DMS153 treated with DMSO at 0.1 percent for 48 hours (cell line): ENCODE measurements around the gene SH3BP4.
A peak's percentile ranks its signal among the peaks of the same experiment; 100 is the strongest.

Experiments
- DNase-seq: peaks from one replicate; lab custom pipeline; 2025; ENCODE audit not compliant: unreplicated experiment; lab: John Stamatoyannopoulos, UW

Gene SH3BP4

DNA sequence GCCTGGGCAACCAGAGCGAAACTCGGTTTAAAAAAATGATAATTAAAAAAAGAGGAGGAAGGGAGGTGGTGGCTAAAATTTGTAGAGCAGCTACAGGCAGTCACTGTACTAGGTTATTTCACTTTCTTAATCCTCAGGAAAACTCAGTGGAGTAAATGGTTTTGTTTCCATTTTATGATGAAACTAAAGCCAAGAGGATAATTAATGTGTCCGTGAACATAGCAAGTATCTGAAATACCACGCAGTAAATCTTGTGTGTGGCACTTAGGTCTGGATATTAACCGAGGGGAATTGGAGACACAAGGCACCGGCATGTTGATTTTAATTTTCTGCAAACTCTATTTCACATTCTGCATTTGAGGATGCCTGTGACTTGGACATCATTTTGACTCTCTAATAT, 14.5 kb downstream of the SH3BP4 start:
- no peak for DNase-seq

DNA sequence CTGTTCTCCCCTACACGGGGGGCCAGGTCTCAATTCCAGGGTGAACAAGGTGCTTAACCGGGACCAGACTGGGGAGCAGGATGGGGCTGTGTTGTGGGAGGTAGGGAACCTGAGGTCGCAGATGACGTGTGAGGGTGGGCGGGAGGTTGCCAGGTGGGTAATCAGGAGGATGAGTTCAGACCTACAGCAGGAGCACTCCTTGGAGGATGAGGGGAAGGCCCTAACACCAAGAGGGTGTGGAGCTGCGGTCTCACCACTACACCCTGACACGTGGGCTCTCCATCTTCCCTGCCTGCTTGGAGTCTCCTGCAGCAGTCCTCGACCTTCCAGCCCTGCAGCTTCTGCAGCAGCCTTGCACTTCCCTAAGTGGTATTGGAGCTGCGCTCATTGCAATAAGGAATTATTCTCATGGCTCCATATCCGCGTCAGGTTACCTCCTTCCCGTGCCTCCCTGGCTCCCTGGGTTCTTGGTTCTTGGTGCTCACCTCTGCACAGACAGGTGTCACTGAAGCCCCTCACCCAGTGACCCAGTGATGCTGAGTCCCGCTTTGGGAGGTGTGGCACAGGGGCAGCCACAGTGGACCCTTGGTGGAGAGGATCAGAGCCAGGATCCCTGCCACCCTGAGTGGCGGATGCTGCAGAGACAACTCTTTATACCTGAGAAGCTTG, 15.5 kb downstream of the SH3BP4 start:
- no peak for DNase-seq

DNA sequence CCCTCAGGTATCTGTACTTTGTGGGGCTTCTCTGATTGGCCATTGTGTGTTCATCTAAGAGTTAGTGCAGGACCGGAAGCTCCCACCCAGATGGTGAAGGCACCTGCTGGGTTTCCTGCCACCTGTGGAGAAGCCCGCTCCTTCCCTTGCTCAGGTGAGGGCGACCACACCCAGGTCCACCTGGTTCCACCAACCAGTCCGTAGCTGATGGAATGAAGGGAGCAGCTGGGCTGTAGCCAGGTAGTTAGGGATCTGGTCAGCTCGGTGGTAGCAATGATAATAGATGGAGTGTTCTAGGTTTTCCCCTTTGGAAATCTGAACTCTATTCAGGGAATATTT, 16.0 kb downstream of the SH3BP4 start:
- DNase-seq = no peak

DNA sequence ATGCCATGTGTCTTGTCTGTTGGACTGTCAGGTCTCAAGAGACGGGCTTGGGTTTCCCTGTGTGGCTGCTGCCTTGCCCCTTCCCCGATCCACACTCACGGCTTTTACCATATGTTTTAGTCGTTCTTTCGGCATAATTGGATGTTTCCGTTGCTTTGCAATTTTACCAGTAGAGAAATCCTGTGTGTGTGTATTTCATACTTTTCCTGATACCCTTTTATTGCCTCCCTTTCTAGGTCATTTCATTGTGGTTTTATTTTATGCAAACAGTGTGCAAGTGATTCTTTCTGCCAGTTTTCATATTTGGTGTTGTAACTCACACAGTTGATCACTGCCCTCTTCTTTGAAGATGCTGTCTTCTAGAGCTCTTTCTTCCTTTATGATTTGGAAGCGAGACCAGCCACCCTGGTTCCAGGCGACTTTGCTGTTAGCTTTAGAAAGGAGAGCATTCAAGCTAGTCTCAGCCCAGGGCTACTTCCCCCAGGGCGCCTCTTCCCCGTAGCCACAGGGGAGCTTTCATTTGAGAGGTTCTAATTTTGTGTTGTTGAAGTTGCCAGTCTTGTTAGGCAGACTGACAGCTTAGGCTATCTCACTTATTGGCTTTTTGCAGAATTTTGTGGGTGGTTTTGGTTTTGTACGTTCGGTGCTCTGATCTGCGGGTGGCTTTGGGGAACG, 17.0 kb downstream of the SH3BP4 start:
- DNase-seq = no peak

DNA sequence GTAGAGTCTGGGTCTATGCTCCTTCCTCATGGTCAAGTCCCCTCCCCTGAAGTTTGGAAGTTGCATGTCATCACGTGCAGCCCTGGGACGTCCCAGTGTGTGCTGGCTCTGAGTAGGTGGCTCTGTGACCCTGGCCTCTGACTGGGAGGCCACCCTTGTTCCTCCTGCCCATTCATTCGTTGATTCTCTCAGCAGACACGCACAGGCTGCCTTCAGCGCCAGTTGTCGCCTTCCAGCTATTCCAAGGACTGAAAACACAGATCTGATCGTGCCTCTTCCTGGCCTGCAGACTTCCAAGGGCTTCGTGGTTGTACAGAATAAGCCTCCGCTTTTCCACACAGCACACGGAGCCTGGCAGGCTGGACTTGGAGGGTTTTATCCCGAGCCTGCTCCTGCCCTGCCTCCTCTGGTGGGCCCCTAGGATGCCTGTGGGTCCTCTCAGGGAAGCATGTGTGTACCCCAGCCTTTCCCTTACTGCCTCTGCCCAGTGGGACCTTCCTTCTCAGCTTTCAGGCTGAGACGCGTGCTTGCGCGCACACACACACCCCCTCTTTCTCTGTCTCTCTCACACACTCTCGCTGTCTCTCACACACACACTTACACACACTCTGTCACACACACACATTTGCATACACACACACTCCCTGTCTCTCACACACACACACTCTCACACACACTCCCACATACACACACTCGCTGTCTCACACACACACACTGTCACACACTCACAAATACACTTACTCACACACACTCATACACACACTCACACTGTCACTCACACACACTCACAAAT, 17.7 kb downstream of the SH3BP4 start:
- no peak for DNase-seq

DNA sequence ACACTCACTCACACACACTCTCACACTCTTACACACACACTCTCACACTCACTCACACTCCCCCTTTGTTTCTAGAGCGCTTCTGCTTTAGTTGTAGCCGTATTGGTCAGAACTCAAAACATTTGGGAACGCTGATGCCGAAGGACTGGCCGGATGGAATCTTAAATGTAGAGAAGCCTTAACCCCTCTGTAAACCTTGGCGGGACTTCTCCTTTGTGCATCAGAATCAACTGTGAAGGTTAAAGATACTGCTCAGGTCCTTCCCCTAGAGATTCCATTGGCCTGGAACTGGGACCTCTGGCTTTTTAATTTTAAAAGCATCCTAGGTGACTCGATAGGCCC, 18.3 kb downstream of the SH3BP4 start:
- no peak for DNase-seq

DNA sequence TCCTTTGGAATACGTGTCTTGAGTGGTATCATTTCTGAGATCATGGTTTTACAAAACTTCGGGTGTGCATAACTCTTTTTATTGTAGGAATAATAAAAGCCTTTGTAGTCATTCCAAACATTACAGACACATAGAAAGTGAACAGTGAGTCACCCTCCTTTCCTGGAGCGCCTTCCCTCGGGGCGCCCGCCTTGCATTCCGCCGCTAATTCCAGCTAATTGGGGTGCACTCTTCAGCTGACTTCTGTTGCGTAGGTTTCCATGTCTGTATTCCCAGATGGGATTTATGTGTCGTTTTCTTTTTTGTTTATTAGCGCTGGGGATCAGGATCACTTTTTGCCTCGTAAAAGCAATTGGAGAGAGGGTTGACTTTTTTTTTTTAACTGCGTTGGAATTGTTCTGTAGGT, 18.7 kb downstream of the SH3BP4 start:
- no peak for DNase-seq

DNA sequence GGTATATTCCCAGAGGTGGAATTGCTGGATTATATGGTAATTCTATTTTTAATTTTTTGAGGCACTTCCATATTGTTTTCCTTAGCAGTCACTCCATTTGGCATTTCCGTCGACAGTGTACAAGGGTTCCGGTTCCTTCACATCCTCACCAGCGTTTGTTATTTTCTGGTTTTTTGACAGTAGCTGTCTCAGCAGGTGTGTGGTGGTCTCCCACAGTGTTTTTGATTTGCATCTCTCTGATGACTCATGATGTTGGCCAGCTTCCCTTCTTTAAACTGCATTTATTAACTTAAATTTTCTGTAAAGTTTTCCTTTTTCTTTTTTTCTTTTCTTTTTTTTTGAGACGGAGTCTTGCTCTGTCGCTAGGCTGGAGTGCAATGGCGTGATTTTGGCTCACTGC, 19.7 kb downstream of the SH3BP4 start:
- no peak for DNase-seq

DNA sequence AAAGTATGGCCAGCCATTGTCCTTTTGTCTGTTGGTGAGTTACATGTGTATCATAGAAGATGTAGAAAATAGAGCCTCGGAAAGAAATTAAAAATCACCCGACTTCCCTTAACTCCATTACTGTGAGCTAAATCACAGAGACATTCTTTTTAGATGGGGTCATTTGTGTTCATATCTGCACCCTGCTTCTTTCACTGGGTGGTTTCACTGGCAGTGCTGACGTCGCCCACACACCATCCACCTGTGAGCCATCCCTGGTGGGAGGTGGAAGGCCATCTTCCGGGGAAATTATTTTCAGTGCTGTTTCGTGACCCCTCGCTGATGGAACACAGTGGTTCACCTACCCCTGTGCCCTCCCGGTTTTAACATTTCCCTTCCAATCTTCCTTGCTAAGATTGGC, 21.2 kb downstream of the SH3BP4 start:
- DNase-seq = no peak

DNA sequence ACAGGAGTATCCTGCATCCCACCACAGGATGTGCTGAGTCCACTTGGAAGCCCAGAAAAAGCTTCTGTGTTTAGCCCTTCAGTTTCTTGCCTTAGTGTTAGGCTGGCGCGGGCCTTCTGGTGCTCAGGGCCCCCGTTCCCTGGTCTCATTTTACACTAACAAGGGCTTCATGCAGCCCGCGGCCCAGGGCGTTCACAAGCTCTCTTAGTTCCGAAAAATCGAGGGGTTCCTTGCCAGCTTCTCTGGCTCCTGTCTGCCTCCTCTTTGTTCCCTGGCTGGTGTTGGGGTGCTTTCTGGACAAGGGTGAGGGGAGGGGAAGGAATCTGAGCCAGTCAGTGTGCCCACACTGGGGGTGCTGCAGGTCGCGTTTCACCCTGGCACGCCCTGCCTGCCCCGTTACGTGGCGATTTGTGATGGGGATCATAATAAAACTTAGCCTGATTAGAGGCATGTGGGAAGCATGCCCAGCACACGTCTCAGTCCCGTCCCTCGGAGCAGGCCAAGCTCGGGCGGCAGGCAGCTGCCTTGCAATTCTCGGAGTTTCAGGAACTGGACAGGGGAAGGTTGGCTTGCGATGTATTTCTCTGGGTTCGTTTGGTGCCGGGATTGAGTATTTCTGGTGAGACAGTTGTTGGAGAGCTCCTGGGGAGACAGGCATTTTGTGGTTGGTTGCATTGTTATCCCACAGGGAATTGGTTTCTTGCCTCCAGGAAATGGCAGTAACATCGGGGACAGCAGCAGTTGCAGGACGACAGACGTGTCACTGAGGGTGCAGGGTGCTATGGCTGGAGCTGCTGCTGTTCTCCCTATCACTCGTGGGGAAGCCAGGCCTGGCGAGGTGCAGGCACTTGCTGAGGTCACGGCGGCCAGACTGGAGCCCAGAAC, 22.9 kb downstream of the SH3BP4 start:
- no peak for DNase-seq

DNA sequence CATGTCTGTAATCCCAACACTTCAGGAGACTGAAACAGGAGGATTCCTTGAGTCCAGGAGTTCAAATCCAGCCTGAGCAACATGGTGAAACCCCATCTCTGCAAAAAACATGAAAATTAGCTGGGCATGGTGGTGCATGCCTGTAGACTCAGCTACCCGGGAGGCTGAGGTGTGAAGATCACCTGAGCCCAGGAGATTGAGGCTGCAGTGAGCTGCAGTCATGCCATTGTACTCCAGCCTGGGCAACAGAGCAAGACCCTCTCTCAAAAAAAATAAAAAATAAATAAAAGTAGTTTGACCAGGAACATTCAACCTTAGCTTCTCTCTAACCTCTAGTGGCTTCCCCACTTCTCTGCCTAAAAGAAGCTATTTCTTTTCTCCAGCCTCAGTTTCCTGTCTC, 23.8 kb downstream of the SH3BP4 start:
- no peak for DNase-seq

DNA sequence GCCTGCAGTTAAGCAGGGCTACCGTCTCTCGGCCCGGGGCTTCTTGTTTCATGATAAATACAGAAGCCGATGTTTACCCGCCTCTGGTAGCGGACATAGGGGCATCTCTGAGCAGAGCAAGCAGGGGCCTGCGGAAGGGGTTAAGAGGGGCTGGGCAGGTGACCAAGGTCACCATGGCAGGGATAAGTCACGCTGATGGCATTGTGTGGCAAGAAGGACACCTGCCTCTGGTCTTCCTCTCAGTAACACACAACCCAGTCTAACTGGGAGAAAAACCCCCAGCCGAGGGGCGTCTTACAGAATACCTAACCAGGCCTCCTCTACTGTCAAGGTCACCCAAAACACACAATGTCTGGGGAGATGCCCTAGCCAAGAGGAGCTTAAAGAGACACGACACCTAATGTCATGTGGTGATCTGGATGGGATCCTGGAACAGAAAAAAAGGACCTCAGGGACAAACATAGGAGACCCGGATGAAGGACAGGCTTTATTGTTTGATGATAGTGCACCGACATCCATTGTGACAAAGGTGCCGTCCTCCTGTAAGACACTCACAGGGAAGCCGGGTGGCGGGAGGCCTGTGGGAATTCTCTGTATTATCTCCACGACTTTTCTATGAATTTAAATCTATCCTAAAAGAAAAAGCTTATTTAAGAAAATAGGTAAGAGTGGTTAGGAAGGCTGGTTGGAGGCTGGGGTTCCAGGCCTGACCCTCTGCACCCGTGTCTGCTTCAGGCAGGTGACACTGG, 24.8 kb downstream of the SH3BP4 start:
- DNase-seq = no peak

DNA sequence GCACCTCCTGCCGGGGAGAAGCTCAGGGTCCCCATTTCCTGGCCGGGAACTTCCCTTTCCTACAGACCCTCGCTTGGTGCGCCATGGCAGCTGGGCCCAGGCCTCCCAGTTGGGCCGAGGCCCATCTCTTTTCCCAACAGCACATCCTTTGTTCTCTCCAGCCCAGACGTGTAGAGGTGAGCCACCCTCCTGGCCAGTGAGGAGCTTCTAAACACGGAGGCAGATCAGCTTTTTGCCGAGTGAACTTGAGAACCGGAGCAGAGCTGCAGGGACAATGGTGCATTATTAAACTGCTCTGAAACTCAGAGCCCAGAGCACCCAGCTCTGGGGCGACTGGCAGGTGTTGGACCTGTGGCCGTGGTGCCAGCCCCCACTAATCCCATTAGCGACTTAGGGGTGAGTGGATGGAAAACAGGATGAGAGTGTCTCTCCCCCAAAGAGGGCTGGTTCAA, 25.4 kb downstream of the SH3BP4 start:
- DNase-seq = no peak

DNA sequence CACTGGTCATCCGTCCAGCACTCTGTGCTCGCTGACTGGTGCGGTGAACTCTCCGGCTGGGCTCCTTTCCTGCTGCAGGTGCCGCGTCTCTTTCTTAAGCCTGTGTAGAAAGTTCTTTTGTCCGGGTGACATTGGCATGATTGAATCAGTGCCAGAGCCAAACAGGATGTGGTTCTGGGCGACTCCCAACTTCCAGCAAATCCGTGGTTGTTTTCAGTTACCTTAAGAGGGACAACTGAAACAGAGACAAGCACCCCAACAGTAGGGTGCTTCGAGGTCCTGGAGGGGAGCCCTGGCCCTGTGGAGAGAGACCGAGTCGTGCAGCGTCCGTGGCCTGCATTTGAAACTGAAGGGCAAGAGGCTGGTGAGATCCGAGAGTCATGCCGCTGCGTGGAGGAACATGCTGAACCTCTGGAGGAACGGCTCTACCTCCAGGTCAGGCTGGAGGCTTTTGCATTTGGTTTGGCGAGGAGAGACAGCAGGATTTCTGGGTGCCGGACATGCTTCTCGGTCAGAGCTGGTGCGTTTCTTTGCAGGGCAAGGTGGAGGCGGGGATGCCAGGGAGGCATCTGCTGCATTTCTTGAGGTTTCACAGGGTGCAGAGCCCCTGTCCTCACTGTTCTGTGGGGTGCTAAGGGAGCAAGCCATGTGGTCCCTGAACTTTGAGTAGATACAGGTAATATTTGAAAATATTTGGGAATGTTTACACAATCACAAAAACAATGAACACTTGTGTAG, 26.8 kb downstream of the SH3BP4 start:
- no peak for DNase-seq

DNA sequence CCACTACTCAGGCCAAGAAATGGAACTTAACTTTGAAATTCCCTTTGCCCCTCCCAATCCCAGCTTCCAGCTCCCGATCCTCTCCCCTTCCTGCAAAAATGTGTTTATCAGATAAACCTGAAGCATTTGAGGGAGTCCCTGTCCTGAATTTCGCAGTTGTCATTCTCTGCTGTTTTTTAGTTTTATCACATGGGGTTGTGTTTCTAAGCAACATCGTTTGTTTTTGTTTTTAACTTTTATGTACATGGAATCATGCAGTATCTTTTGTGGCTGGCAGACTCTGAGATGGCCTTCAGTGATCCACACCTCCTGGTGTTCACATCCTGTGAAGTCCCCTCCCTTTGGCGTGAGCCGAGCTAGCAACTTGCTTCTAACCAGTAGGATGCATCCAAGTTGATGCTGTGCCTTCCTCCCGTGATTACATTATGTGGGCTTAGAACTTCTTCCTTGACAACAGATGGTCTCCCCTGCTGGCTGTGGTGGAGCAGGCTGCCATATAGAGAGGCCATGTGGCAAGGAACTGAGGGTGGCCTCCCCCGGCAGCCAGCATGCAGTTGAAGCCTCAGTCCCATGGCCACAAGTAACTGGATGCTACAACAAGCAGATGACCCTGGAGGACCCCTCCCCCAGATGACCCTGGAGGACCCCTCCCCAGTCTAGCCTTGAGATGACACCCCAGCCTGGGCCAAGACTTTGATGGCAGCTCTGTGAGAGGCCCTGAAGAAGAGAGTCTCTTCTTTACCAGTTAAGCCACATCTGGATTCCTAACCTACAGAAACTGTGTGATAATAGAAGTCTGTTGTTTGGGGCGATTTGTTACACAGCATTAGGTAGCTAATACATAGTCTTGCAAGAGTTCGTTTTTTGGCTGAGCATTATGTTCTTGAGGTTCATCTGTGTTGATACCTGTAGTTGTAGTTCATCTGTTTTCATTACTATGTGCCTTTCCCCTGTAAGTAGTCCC, 27.7 kb downstream of the SH3BP4 start:
- no peak for DNase-seq

DNA sequence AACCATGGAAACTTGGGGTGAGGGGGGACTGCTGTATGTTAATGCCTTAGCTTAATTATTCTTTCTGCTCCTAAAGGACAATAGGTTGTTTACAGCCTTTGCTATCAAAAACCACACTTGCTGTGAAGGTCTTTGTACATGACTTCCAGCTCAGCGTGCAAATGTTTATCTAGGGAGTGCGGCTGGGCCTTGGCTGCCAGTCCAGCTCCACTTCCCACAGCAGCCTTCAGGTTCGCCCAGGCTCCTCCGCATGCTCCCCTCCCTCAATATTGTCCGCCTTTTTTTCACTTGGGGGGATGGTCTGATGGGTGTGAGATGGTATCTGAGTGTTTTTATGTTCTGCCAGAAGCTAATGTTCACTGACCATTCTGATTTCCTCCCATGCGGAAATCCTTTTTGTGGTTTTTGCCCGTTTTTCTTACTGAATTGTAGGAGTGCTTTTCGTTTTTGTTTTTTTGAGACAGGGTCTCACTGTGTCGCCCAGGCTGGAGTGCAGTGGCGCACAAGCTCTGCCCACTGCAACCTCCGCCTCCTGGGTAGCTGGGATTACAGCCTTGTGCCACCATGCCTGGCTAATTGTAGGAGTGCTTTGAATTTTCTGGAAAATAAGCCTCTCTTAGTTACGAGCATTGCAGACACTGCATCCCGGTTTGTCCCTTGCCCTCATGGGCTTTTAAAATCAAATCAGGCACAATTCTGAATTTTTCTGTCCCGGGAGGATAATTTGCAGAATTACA, 28.8 kb downstream of the SH3BP4 start:
- DNase-seq = peak; percentile 23

DNA sequence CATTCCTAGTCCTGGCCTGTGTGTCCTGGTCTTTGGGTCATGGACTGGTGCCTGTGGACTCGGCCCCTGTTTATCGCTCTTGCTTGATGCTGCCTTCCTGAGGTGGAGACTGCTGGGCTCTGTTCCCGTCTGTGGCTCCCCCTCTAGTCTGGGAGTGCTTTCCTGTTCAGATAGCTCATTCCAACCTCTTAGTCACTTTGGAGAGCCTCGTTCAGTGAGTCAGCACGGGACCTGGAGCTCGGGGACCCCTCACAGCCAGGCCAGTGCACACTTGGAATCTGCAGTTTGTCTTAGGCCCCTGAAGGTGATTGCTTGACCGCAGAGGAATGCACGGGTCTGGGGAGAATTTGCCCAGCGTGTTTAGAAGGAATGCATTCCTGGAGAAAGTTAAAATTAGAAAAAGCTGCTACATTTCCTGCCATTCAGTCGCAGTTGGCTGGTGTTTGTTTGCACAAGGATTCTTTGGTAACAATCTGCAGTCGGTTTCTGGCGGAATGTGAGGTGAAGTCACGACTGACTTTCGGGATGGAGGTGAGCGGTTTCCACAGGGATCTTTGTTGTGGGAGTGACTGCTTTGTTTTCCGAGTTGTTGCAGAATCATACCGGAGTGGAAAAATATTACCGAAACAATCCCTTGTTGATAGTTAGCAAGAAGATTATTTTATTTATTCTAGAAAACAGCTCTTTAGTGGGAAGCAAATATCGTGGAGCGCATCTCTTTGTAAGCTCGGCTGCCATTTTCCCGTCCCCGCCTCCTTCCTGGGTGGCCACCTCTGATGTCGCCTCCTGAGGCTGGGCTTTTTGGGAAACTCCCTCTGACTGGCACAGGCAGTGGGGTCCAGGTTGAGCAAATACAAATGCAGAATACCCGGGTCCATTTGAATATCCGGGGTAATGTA, 29.6 kb downstream of the SH3BP4 start:
- peak; percentile 43 for DNase-seq
